ENCODE measurements around the gene LRIT1.

LRIT1 gene

GRCh38 chr10:84254552-84255478 lies 13.5 kb upstream of the LRIT1 start:
- no peak for DNase-seq

- no peak for DNase-seq
Measured at GRCh38 chr10:84248794-84249193, 7.4 kb upstream of the LRIT1 start.

- no peak for DNase-seq
Measured at GRCh38 chr10:84247496-84247895, 6.2 kb upstream of the LRIT1 start.

GRCh38 chr10:84244651-84245270 lies 3.4 kb upstream of the LRIT1 start, which contains the start of gene RGR:
Gene RGR, plus strand, starts transcription at chr10:84245053. Its CDS starts 38 bp downstream, at chr10:84245091.
- DNase-seq, result peak; percentile 53

- no peak for DNase-seq
Measured at GRCh38 chr10:84243759-84244158, 2.4 kb upstream of the LRIT1 start.

GRCh38 chr10:84238909-84239308 lies 2.4 kb downstream of the LRIT1 start:
- DNase-seq, result no peak

GRCh38 chr10:84237199-84238051 lies 3.9 kb downstream of the LRIT1 start:
- DNase-seq, result no peak

- DNase-seq, result no peak
Measured at GRCh38 chr10:84236807-84237198, 4.5 kb downstream of the LRIT1 start.

- no peak for DNase-seq
Measured at GRCh38 chr10:84235096-84235495, 6.2 kb downstream of the LRIT1 start.

- DNase-seq, result no peak
Measured at GRCh38 chr10:84234479-84234878, 6.9 kb downstream of the LRIT1 start.

- no peak for DNase-seq
Measured at GRCh38 chr10:84233940-84234339, 7.4 kb downstream of the LRIT1 start.

- no peak for DNase-seq
Measured at GRCh38 chr10:84232376-84232775, 9.0 kb downstream of the LRIT1 start.

GRCh38 chr10:84230359-84230758 lies 11.0 kb downstream of the LRIT1 start:
- DNase-seq, result no peak

- DNase-seq, result no peak
Measured at GRCh38 chr10:84227810-84228209, 13.5 kb downstream of the LRIT1 start.

GRCh38 chr10:84226616-84227015 lies 14.7 kb downstream of the LRIT1 start:
- DNase-seq, result no peak

GRCh38 chr10:84225427-84226173 lies 15.7 kb downstream of the LRIT1 start, which contains the start of gene LRIT2:
Gene LRIT2, minus strand, starts transcription at chr10:84225544. Its CDS starts 24 bp downstream, at chr10:84225520.
- DNase-seq, result no peak

GRCh38 chr10:84224411-84225028 lies 16.8 kb downstream of the LRIT1 start:
- DNase-seq, result no peak

- DNase-seq, result no peak
Measured at GRCh38 chr10:84221916-84222315, 19.4 kb downstream of the LRIT1 start.

GRCh38 chr10:84217746-84218145 lies 23.6 kb downstream of the LRIT1 start:
- no peak for DNase-seq

GRCh38 chr10:84216834-84217233 lies 24.5 kb downstream of the LRIT1 start:
- DNase-seq, result no peak

GRCh38 chr10:84214612-84215235 lies 26.6 kb downstream of the LRIT1 start:
- no peak for DNase-seq

Data from NCI-H524 treated with DMSO at 0.1 percent for 48 hours (cell line).